IMR-90 (cell line): ENCODE measurements around the gene SERPINA10. TPM values are rescaled to one million over a fixed set of nuclear protein-coding genes. Genes with fewer than 3 reads are reported as not detected.

Experiments
- ATAC-seq: fragments of 200-7000 bp; cut with Tn5 transposase; 2 replicates; pipeline ENCODE4 v1.9.1; 2020; ENCODE audit warnings: low read depth, mild to moderate bottlenecking, moderate library complexity
- BruUV-seq: library from RNA; stranded (reverse); fragments of 400-500 nt; replicated peaks from 2 replicates; lab custom pipeline; 2021; lab: Mats Ljungman, UMichigan
- CTCF ChIA-PET: fragments of 300-600 bp; formaldehyde crosslinking; extraction: SDS; loops from one replicate; lab custom pipeline; 2021; ENCODE audit warnings: antibody characterized with exemption; lab: Yijun Ruan, JAX
- POLR2A ChIA-PET: fragments of 300-600 bp; sonication (Branson Sonifier 250); formaldehyde crosslinking; loops from one replicate; lab custom pipeline; 2022; ENCODE audit warnings: antibody characterized with exemption; ENCODE audit not compliant: unreplicated experiment; lab: Charles Lee
- DNase-seq: peaks from one replicate; pipeline ENCODE4 v3.0.0; 2013
- H2AFZ ChIP-seq: replicated peaks from 2 replicates; pipeline ENCODE3; 2013; ENCODE audit warnings: low read length, mild to moderate bottlenecking; ENCODE audit not compliant: poor library complexity
- H2AK5ac ChIP-seq: 2 replicates; pipeline ENCODE4 v1.6.1; 2013; ENCODE audit warnings: low read depth, low read length, inconsistent platforms
- H2AK9ac ChIP-seq: replicated peaks from 2 replicates; pipeline ENCODE3; 2013; ENCODE audit warnings: mild to moderate bottlenecking, low read depth, low read length, moderate library complexity; ENCODE audit not compliant: poor library complexity
- H2BK120ac ChIP-seq: 2 replicates; pipeline ENCODE4 v1.6.1; 2013; ENCODE audit warnings: low read depth, low read length, inconsistent platforms
- H2BK15ac ChIP-seq: 3 replicates; pipeline ENCODE4 v1.6.1; 2013; ENCODE audit warnings: low read depth, low read length, inconsistent platforms
- H2BK20ac ChIP-seq: 2 replicates; pipeline ENCODE4 v1.6.1; 2013; ENCODE audit warnings: low read depth, mild to moderate bottlenecking, inconsistent platforms, low read length, moderate library complexity
- H2BK5ac ChIP-seq: 2 replicates; pipeline ENCODE4 v1.6.1; 2013; ENCODE audit warnings: mild to moderate bottlenecking, low read depth, low read length, inconsistent platforms; ENCODE audit not compliant: poor library complexity, severe bottlenecking
- H3K14ac ChIP-seq: replicated peaks from 2 replicates; pipeline ENCODE4 v1.6.1; 2013; ENCODE audit warnings: low read depth, low read length, inconsistent platforms
- H3K18ac ChIP-seq: 2 replicates; pipeline ENCODE4 v1.6.1; 2013; ENCODE audit warnings: low read depth, low read length, control low read depth
- H3K23ac ChIP-seq: 2 replicates; pipeline ENCODE4 v1.6.1; 2013; ENCODE audit warnings: low read depth, low read length, inconsistent platforms
- H3K27ac ChIP-seq: 2 replicates; pipeline ENCODE4 v1.5.1; 2013; ENCODE audit warnings: mild to moderate bottlenecking, control low read depth, low read length; ENCODE audit not compliant: insufficient read depth
- H3K27me3 ChIP-seq: 2 replicates; pipeline ENCODE4 v1.6.1; 2013; ENCODE audit warnings: low read length; ENCODE audit not compliant: control insufficient read depth, insufficient read depth
- H3K36me3 ChIP-seq: 2 replicates; pipeline ENCODE4 v1.6.1; 2013; ENCODE audit warnings: low read length, mixed read lengths; ENCODE audit not compliant: control insufficient read depth, insufficient read depth
- H3K4ac ChIP-seq: 2 replicates; pipeline ENCODE4 v1.6.1; 2013; ENCODE audit warnings: low read depth, low read length, inconsistent platforms
- H3K4me1 ChIP-seq: 2 replicates; pipeline ENCODE4 v1.6.1; 2013; ENCODE audit warnings: low read length, mixed read lengths; ENCODE audit not compliant: control insufficient read depth, insufficient read depth
- H3K4me2 ChIP-seq: 2 replicates; pipeline ENCODE4 v1.6.1; 2013; ENCODE audit warnings: low read depth, mild to moderate bottlenecking, control low read depth, low read length, moderate library complexity
- H3K4me3 ChIP-seq: 2 replicates; pipeline ENCODE4 v1.5.1; 2013; ENCODE audit warnings: low read depth, mild to moderate bottlenecking, control low read depth, low read length, moderate library complexity; ENCODE audit not compliant: insufficient read depth
- H3K56ac ChIP-seq: 2 replicates; pipeline ENCODE4 v1.6.1; 2013; ENCODE audit warnings: low read length, inconsistent platforms; ENCODE audit not compliant: insufficient read depth; ENCODE audit errors: extremely low read depth
- H3K79me1 ChIP-seq, 2 experiments: 2 replicates each; pipeline ENCODE4 v1.6.1; 2013; ENCODE audit warnings: low read length in 2 of 2, inconsistent platforms in 1 of 2, low read depth in 1 of 2
- H3K9ac ChIP-seq: 2 replicates; pipeline ENCODE4 v1.6.1; 2013; ENCODE audit warnings: low read depth, low read length, control low read depth
- H3K9me1 ChIP-seq: 2 replicates; pipeline ENCODE4 v1.6.1; 2013; ENCODE audit warnings: low read length, inconsistent platforms; ENCODE audit not compliant: insufficient read depth
- H3K9me3 ChIP-seq: 2 replicates; pipeline ENCODE4 v1.6.1; 2013; ENCODE audit warnings: low read length; ENCODE audit not compliant: control insufficient read depth, insufficient read depth
- H4K20me1 ChIP-seq: 2 replicates; pipeline ENCODE4 v1.6.1; 2013; ENCODE audit warnings: low read length, inconsistent platforms; ENCODE audit not compliant: insufficient read depth
- H4K5ac ChIP-seq: 2 replicates; pipeline ENCODE4 v1.6.1; 2013; ENCODE audit warnings: mild to moderate bottlenecking, low read depth, low read length, control low read depth
- H4K8ac ChIP-seq, 2 experiments: 2 replicates each; pipeline ENCODE4 v1.6.1; 2013; ENCODE audit warnings: low read depth in 2 of 2, low read length in 2 of 2, control low read depth in 1 of 2, inconsistent platforms in 1 of 2
- H4K91ac ChIP-seq: 2 replicates; pipeline ENCODE4 v1.6.1; 2013; ENCODE audit warnings: low read depth, low read length, inconsistent platforms; ENCODE audit not compliant: insufficient read depth
- BHLHE40 ChIP-seq: fragments of 150-350 bp; IDR thresholded peaks from 2 replicates; pipeline ENCODE4 v1.6.1; 2016; ENCODE audit warnings: mild to moderate bottlenecking, low read depth, low read length
- CEBPB ChIP-seq: IDR thresholded peaks from 2 replicates; pipeline ENCODE4 v1.6.1; 2012; ENCODE audit warnings: low read depth, low read length, improper control_type of control experiment
- CHD1 ChIP-seq: IDR thresholded peaks from 2 replicates; pipeline ENCODE4 v1.6.1; 2012; ENCODE audit warnings: low read depth, low read length, improper control_type of control experiment
- CTCF ChIP-seq: conservative IDR thresholded peaks from 2 replicates; pipeline ENCODE4 v1.5.1; 2012; ENCODE audit warnings: mild to moderate bottlenecking, low read depth, low read length, improper control_type of control experiment
- ELK1 ChIP-seq: fragments of 150-350 bp; IDR thresholded peaks from 2 replicates; pipeline ENCODE4 v1.6.1; 2016; ENCODE audit warnings: low read depth, mild to moderate bottlenecking, low read length, moderate library complexity, borderline replicate concordance
- FOS ChIP-seq: fragments of 150-350 bp; IDR thresholded peaks from 2 replicates; pipeline ENCODE4 v1.6.1; 2016; ENCODE audit warnings: low read depth, low read length
- MAFK ChIP-seq: IDR thresholded peaks from 2 replicates; pipeline ENCODE4 v1.6.1; 2012; ENCODE audit warnings: low read depth, low read length, improper control_type of control experiment
- MAZ ChIP-seq: IDR thresholded peaks from 2 replicates; pipeline ENCODE4 v1.6.1; 2012; ENCODE audit warnings: low read depth, mild to moderate bottlenecking, low read length, improper control_type of control experiment, moderate library complexity, borderline replicate concordance
- NFE2L2 ChIP-seq: fragments of 150-350 bp; IDR thresholded peaks from 2 replicates; pipeline ENCODE4 v1.6.1; 2016; ENCODE audit warnings: low read depth, mild to moderate bottlenecking, low read length
- POLR2A ChIP-seq: IDR thresholded peaks from 2 replicates; pipeline ENCODE4 v1.6.1; 2012; ENCODE audit warnings: mild to moderate bottlenecking, low read depth, low read length
- RCOR1 ChIP-seq: IDR thresholded peaks from 2 replicates; pipeline ENCODE4 v1.6.1; 2012; ENCODE audit warnings: mild to moderate bottlenecking, low read length, improper control_type of control experiment; ENCODE audit not compliant: insufficient replicate concordance
- RFX5 ChIP-seq: IDR thresholded peaks from 2 replicates; pipeline ENCODE4 v1.8.0; 2012; ENCODE audit warnings: low read depth, mild to moderate bottlenecking, low read length, moderate library complexity
- SMC3 ChIP-seq: fragments of 150-350 bp; IDR thresholded peaks from 2 replicates; pipeline ENCODE4 v1.6.1; 2016; ENCODE audit warnings: low read depth, mild to moderate bottlenecking, antibody characterized with exemption, low read length, moderate library complexity
- USF2 ChIP-seq: fragments of 150-350 bp; IDR thresholded peaks from 2 replicates; pipeline ENCODE4 v1.6.1; 2017; ENCODE audit warnings: mild to moderate bottlenecking, antibody characterized with exemption, low read length, low read depth
- WGBS, 2 experiments: methylation state at CpG; one replicate each; pipeline versions ENCODE4 v1.1.5 to v1.1.7; 2013; ENCODE audit warnings: missing lambda C conversion rate in 2 of 2; ENCODE audit not compliant: insufficient read length in 1 of 2; ENCODE audit errors: extremely low coverage in 2 of 2; 5-methylcytosine and 5-hydroxymethylcytosine counted together
- dilution Hi-C: fragments of 300-500 bp; cut with HindIII; formaldehyde crosslinking; loops from one replicate; pipeline ENCODE4 v1.14.3; 2018; ENCODE audit warnings: low sequenced_read_pairs; ENCODE audit not compliant: unreplicated experiment
- in situ Hi-C: fragments of 300-500 bp; cut with MboI; formaldehyde crosslinking; loops from 3 replicates; pipeline ENCODE4 v1.14.3; 2019; ENCODE audit warnings: low sequenced_read_pairs, inconsistent platforms, mixed read lengths
- intact Hi-C: fragments of 100-400 bp; cut with micrococcal nuclease; formaldehyde crosslinking; loops from 2 replicates; pipeline ENCODE4 v1.10.0; 2022
- polyA plus RNA-seq, 3 experiments: library from polyadenylated mRNA; depleted of rRNA; stranded (reverse); fragments of >200 nt; gene quantifications; 2 replicates each; pipeline ENCODE4 v1.2.3, GENCODE V29; 2012; ENCODE audit warnings: low replicate concordance in 1 of 3
- total RNA-seq: library from RNA; depleted of rRNA; stranded (reverse); fragments of >200 nt; gene quantifications from 2 replicates; pipeline ENCODE4 v1.2.3, GENCODE V29; 2012

The SERPINA10 gene
- total and polyA plus RNA-seq, 2 of the 4 experiments (the other 2 are of a cell fraction) = not detected

- Histone ChIP-seq H4K20me1 (no peaks in the 10 kb centered on the region), H3K14ac (no peak overlapping the region), H2BK20ac (no peak overlapping the region), H3K4ac (no peak overlapping the region), H3K9ac (no peak overlapping the region), H3K36me3 (no peaks in the 10 kb centered on the region), H2AK5ac (no peak overlapping the region), H4K91ac (no peak overlapping the region), H3K4me1 (no peaks in the 10 kb centered on the region), H3K56ac (no peak overlapping the region), H2AFZ (no peak overlapping the region), H2BK5ac (no peak overlapping the region), H3K23ac (no peak overlapping the region), H3K18ac (no peak overlapping the region), H3K79me1 (no peaks in the 10 kb centered on the region), H3K9me1 (no peaks in the 10 kb centered on the region), H3K4me3 (no peak overlapping the region), H3K9me3 (no peaks in the 10 kb centered on the region; the same call in 1 of the 2 replicates), H2BK120ac (no peak overlapping the region), H4K8ac (no peak overlapping the region), H3K27me3 (no peaks in the 10 kb centered on the region), H4K5ac (no peak overlapping the region), H2BK15ac (no peak overlapping the region), H3K4me2 (no peak overlapping the region), H3K27ac (no peak overlapping the region), H2AK9ac (no peak overlapping the region)
- DNase-seq (no peak), ATAC-seq (no peak)
- POLR2A ChIA-PET = no interaction called here
- CTCF ChIA-PET = no interaction called here
- in situ Hi-C loops (no loop called here), intact Hi-C loops (no loop called here), dilution Hi-C loops (no loop called here)
- BruUV-seq = no TSS peak
- WGBS, 2 experiments = no CpG with 5 or more reads among the region's 4 CpGs
- TF ChIP-seq RFX5 = no peak
- TF ChIP-seq BHLHE40 = no peak
- no peak for TF ChIP-seq SMC3
- no peak for TF ChIP-seq CTCF
- TF ChIP-seq MAFK = no peak
- TF ChIP-seq USF2 = no peak
- TF ChIP-seq RCOR1 = no peak
- no peak for TF ChIP-seq CEBPB
- TF ChIP-seq NFE2L2 = no peak
- TF ChIP-seq ELK1 = no peak
- TF ChIP-seq CHD1 = no peak
- TF ChIP-seq FOS = no peak
- TF ChIP-seq MAZ = no peak
- TF ChIP-seq POLR2A = no peak
Measured at GRCh38 chr14:94317259-94317658, 24.2 kb upstream of the SERPINA10 start.
